H9 (cell line): ENCODE data around the gene EFCAB12. TPM values are rescaled to one million over a fixed set of nuclear protein-coding genes. Genes with fewer than 3 reads are reported as not detected.

Experiments used
- DNase-seq: peaks from one replicate; pipeline ENCODE4 v3.0.0-alpha.2; 2017
- H2AFZ ChIP-seq: one replicate; pipeline ENCODE4 v1.6.1; 2013; ENCODE audit warnings: mild to moderate bottlenecking, low read length, control low read depth, moderate library complexity
- H2AK5ac ChIP-seq: 2 replicates; pipeline ENCODE4 v1.6.1; 2013; ENCODE audit warnings: low read length, control low read depth, mixed read lengths; ENCODE audit not compliant: insufficient read length
- H2BK120ac ChIP-seq: one replicate; pipeline ENCODE4 v1.6.1; 2013; ENCODE audit warnings: low read depth, mild to moderate bottlenecking, low read length, control low read depth, inconsistent platforms; ENCODE audit not compliant: poor library complexity, severe bottlenecking
- H2BK12ac ChIP-seq: 2 replicates; pipeline ENCODE4 v1.6.1; 2013; ENCODE audit warnings: low read length, control low read depth, mixed read lengths, low read depth; ENCODE audit not compliant: insufficient read length
- H2BK15ac ChIP-seq: 2 replicates; pipeline ENCODE4 v1.6.1; 2013; ENCODE audit warnings: low read depth, low read length, control low read depth
- H2BK20ac ChIP-seq: one replicate; pipeline ENCODE4 v1.6.1; 2013; ENCODE audit warnings: low read depth, mild to moderate bottlenecking, low read length, control low read depth, inconsistent platforms; ENCODE audit not compliant: poor library complexity, severe bottlenecking
- H2BK5ac ChIP-seq: 2 replicates; pipeline ENCODE4 v1.6.1; 2013; ENCODE audit warnings: low read length, control low read depth, mixed read lengths; ENCODE audit not compliant: insufficient read length
- H3K14ac ChIP-seq: 2 replicates; pipeline ENCODE4 v1.6.1; 2013; ENCODE audit warnings: low read length, control low read depth; ENCODE audit not compliant: insufficient read depth
- H3K18ac ChIP-seq: 2 replicates; pipeline ENCODE4 v1.6.1; 2013; ENCODE audit warnings: low read depth, mild to moderate bottlenecking, mixed read lengths, low read length, control low read depth; ENCODE audit not compliant: insufficient read length
- H3K23ac ChIP-seq: 2 replicates; pipeline ENCODE4 v1.6.1; 2013; ENCODE audit warnings: low read length, control low read depth, mixed read lengths, low read depth; ENCODE audit not compliant: insufficient read length
- H3K23me2 ChIP-seq: 2 replicates; pipeline ENCODE4 v1.6.1; 2013; ENCODE audit warnings: low read depth, mild to moderate bottlenecking, mixed read lengths, low read length, control low read depth; ENCODE audit not compliant: insufficient read length, poor library complexity, severe bottlenecking
- H3K27ac ChIP-seq: 2 replicates; pipeline ENCODE4 v1.5.1; 2013; ENCODE audit warnings: low read length, control low read depth, mixed read lengths, low read depth; ENCODE audit not compliant: insufficient read length
- H3K27me3 ChIP-seq: 2 replicates; pipeline ENCODE4 v1.6.1; 2013; ENCODE audit warnings: low read length, control low read depth, inconsistent platforms; ENCODE audit not compliant: insufficient read depth
- H3K4ac ChIP-seq: 2 replicates; pipeline ENCODE4 v1.6.1; 2013; ENCODE audit warnings: low read depth, mild to moderate bottlenecking, control low read depth, inconsistent platforms, low read length, moderate library complexity
- H3K4me1 ChIP-seq: 2 replicates; pipeline ENCODE4 v1.6.1; 2013; ENCODE audit warnings: low read length, control low read depth, inconsistent platforms; ENCODE audit not compliant: insufficient read depth
- H3K4me2 ChIP-seq: 2 replicates; pipeline ENCODE4 v1.6.1; 2013; ENCODE audit warnings: low read length, control low read depth, mixed read lengths; ENCODE audit not compliant: insufficient read length, insufficient read depth
- H3K56ac ChIP-seq: 2 replicates; pipeline ENCODE4 v1.6.1; 2013; ENCODE audit warnings: low read depth, mild to moderate bottlenecking, mixed read lengths, low read length, control low read depth; ENCODE audit not compliant: insufficient read length
- H3K79me1 ChIP-seq: 2 replicates; pipeline ENCODE4 v1.6.1; 2013; ENCODE audit warnings: low read depth, mild to moderate bottlenecking, moderate library complexity, low read length, control low read depth, inconsistent platforms; ENCODE audit not compliant: insufficient read depth, poor library complexity, severe bottlenecking
- H3K79me2 ChIP-seq: 2 replicates; pipeline ENCODE4 v1.6.1; 2013; ENCODE audit warnings: low read length, control low read depth, inconsistent platforms; ENCODE audit not compliant: insufficient read depth
- H3K9ac ChIP-seq: 2 replicates; pipeline ENCODE4 v1.6.1; 2013; ENCODE audit warnings: low read length, control low read depth, mixed read lengths; ENCODE audit not compliant: insufficient read length; ENCODE audit errors: extremely low read depth
- H3K9me3 ChIP-seq: one replicate; pipeline ENCODE4 v1.6.1; 2013; ENCODE audit warnings: low read depth, low read length, inconsistent platforms; ENCODE audit not compliant: control insufficient read depth
- H3T11ph ChIP-seq: one replicate; pipeline ENCODE4 v1.6.1; 2013; ENCODE audit warnings: mild to moderate bottlenecking, low read length, control low read depth, inconsistent platforms
- H4K20me1 ChIP-seq: one replicate; pipeline ENCODE4 v1.6.1; 2013; ENCODE audit not compliant: control insufficient read depth, insufficient read length, insufficient read depth
- H4K5ac ChIP-seq: 2 replicates; pipeline ENCODE4 v1.6.1; 2013; ENCODE audit warnings: low read depth, mild to moderate bottlenecking, mixed read lengths, low read length, control low read depth; ENCODE audit not compliant: insufficient read length
- H4K8ac ChIP-seq: replicated peaks from 2 replicates; pipeline ENCODE4 v1.6.1; 2013; ENCODE audit warnings: low read length, control low read depth, mixed read lengths, low read depth; ENCODE audit not compliant: insufficient read length
- H4K91ac ChIP-seq: 2 replicates; pipeline ENCODE4 v1.6.1; 2013; ENCODE audit warnings: low read depth, mild to moderate bottlenecking, moderate library complexity, mixed read lengths, low read length, control low read depth; ENCODE audit not compliant: insufficient read length
- H3K27ac Mint-ChIP-seq, 3 experiments: 2 replicates in 2 of 3; 3 replicates in 1 of 3; pipeline ENCODE4 v1.8.0; 2020 to 2021; ENCODE audit warnings: mixed read lengths in 3 of 3, mild to moderate bottlenecking in 1 of 3, moderate library complexity in 1 of 3
- H3K27me3 Mint-ChIP-seq: 2 replicates; pipeline ENCODE4 v1.8.0; 2021; ENCODE audit warnings: low read depth, mild to moderate bottlenecking, moderate library complexity, mixed read lengths
- H3K36me3 Mint-ChIP-seq, 3 experiments: 2 replicates in 2 of 3; 3 replicates in 1 of 3; pipeline ENCODE4 v1.8.0; 2020 to 2021; ENCODE audit warnings: low read depth in 3 of 3, mixed read lengths in 3 of 3; ENCODE audit not compliant: insufficient read depth in 1 of 3
- H3K4me1 Mint-ChIP-seq, 2 experiments: 2 replicates each; pipeline ENCODE4 v1.8.0; 2020; ENCODE audit warnings: mixed read lengths in 2 of 2
- H3K4me3 Mint-ChIP-seq, 2 experiments: 2 replicates in 1 of 2; 3 replicates in 1 of 2; pipeline ENCODE4 v1.8.0; 2020 to 2021; ENCODE audit warnings: mild to moderate bottlenecking in 2 of 2, mixed read lengths in 2 of 2, moderate library complexity in 1 of 2
- H3K9me3 Mint-ChIP-seq, 2 experiments: 2 replicates in 1 of 2; 3 replicates in 1 of 2; pipeline ENCODE4 v1.8.0; 2020; ENCODE audit warnings: mild to moderate bottlenecking in 2 of 2, mixed read lengths in 2 of 2, moderate library complexity in 1 of 2
- WGBS: extraction: QIAGEN DNeasy Blood & Tissue Kit; methylation state at CpG from one replicate; pipeline ENCODE4 v1.1.7; 2013; ENCODE audit warnings: missing lambda C conversion rate, low lambda C conversion rate, mixed read lengths; ENCODE audit not compliant: insufficient read length; ENCODE audit errors: extremely low coverage; 5-methylcytosine and 5-hydroxymethylcytosine counted together
- total RNA-seq: library from RNA; stranded (reverse); gene quantifications from 2 replicates; pipeline ENCODE4 v1.2.1, GENCODE V29; 2021
- TF ChIP-seq, protein P1 (sequence below): fragments of 200-600 bp; sonication (generic); conservative IDR thresholded peaks from 3 replicates; pipeline ENCODE4 v1.8.0; 2021; ENCODE audit warnings: antibody characterized with exemption, mild to moderate bottlenecking

EFCAB12 gene
- total RNA-seq, 1 experiment from 2014 or later: 0.28 TPM

- no peak overlapping the region for H2BK12ac ChIP-seq
- no peak overlapping the region for H3K4ac ChIP-seq
- no peaks in the 10 kb centered on the region for H3K79me1 ChIP-seq
- H4K20me1 ChIP-seq: no peaks in the 10 kb centered on the region
- no peak for DNase-seq
- no peaks in the 10 kb centered on the region for H3K79me2 ChIP-seq
- no peak overlapping the region for H2AK5ac ChIP-seq
- Mint-ChIP-seq H3K4me1 (no peaks in the 10 kb centered on the region), H3K4me3 (no peak overlapping the region), H3K36me3 (peaks cover 2 to 29% (median 25%) of the 10 kb centered on the region in 3 experiments; a peak in 5 of 7 replicates), H3K9me3 (no peaks in the 10 kb centered on the region), H3K27me3 (no peaks in the 10 kb centered on the region), H3K27ac (no peak overlapping the region)
- no peak overlapping the region for H3K23ac ChIP-seq
- no peak overlapping the region for H3K4me2 ChIP-seq
- H3K9ac ChIP-seq: no peak overlapping the region
- H4K5ac ChIP-seq: no peak overlapping the region
- no peaks in the 10 kb centered on the region for H3K4me1 ChIP-seq
- H3K23me2 ChIP-seq: no peaks in the 10 kb centered on the region
- H2BK120ac ChIP-seq: no peak overlapping the region
- no CpG with 5 or more reads among the region's 4 CpGs for WGBS
- no peak overlapping the region for H2BK20ac ChIP-seq
- no peak overlapping the region for H3K56ac ChIP-seq
- TF ChIP-seq, protein P1, sequence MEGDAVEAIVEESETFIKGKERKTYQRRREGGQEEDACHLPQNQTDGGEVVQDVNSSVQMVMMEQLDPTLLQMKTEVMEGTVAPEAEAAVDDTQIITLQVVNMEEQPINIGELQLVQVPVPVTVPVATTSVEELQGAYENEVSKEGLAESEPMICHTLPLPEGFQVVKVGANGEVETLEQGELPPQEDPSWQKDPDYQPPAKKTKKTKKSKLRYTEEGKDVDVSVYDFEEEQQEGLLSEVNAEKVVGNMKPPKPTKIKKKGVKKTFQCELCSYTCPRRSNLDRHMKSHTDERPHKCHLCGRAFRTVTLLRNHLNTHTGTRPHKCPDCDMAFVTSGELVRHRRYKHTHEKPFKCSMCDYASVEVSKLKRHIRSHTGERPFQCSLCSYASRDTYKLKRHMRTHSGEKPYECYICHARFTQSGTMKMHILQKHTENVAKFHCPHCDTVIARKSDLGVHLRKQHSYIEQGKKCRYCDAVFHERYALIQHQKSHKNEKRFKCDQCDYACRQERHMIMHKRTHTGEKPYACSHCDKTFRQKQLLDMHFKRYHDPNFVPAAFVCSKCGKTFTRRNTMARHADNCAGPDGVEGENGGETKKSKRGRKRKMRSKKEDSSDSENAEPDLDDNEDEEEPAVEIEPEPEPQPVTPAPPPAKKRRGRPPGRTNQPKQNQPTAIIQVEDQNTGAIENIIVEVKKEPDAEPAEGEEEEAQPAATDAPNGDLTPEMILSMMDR: no peak
- no peak overlapping the region for H3T11ph ChIP-seq
- no peaks in the 10 kb centered on the region for H3K9me3 ChIP-seq
- H3K14ac ChIP-seq: no peak overlapping the region
- H3K27me3 ChIP-seq: no peaks in the 10 kb centered on the region
- H4K8ac ChIP-seq: no peak overlapping the region
- no peak overlapping the region for H2AFZ ChIP-seq
- no peak overlapping the region for H2BK5ac ChIP-seq
- H3K27ac ChIP-seq: no peak overlapping the region
- H4K91ac ChIP-seq: no peak overlapping the region
- H2BK15ac ChIP-seq: no peak overlapping the region
- no peak overlapping the region for H3K18ac ChIP-seq
Observed at GRCh38 chr3:129473769-129474152, 45.3 kb upstream of the EFCAB12 start.
